ENCODE measurements around the gene OLIG2. TPM values are rescaled to one million over a fixed set of nuclear protein-coding genes. Genes with fewer than 3 reads are reported as not detected.

The OLIG2 gene
- total and polyA plus RNA-seq, 2 of the 4 experiments (the other 2 are of a cell fraction) = not detected

- TF ChIP-seq, protein P1, sequence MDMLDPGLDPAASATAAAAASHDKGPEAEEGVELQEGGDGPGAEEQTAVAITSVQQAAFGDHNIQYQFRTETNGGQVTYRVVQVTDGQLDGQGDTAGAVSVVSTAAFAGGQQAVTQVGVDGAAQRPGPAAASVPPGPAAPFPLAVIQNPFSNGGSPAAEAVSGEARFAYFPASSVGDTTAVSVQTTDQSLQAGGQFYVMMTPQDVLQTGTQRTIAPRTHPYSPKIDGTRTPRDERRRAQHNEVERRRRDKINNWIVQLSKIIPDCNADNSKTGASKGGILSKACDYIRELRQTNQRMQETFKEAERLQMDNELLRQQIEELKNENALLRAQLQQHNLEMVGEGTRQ (IDR thresholded peaks at IDR 0.05; ENCODE audit: low read depth, low read length) = no peak
- TF ChIP-seq POLR2A (IDR thresholded peaks at IDR 0.05; ENCODE audit: low read depth, low read length) = no peak
Observed at GRCh38 chr21:33025489-33026442, at the start of gene OLIG2 (continued).

GRCh38 chr21:32976791-32977190, 48.9 kb upstream of the OLIG2 start:
- ChIA-PET POLR2A (ENCODE audit: unreplicated experiment) (no interaction called here), CTCF (interaction anchor here (0.6 kb wide), 1 partner anchor 249 kb away, joined by 3 read pairs; no protein-coding TSS in a partner anchor)
- no peak overlapping the region for H2AK5ac ChIP-seq (ENCODE audit: low read depth, low read length)
- H3K4me1 ChIP-seq (ENCODE audit: control insufficient read depth, insufficient read depth, low read length) = no peaks in the 10 kb centered on the region
- H3K4me2 ChIP-seq (ENCODE audit: low read depth, low read length) = no peak overlapping the region
- no peak overlapping the region for H4K8ac ChIP-seq (ENCODE audit: low read depth in 2 of 2, low read length in 2 of 2)
- WGBS, 2 experiments (ENCODE audit: extremely low coverage in 2 of 2, insufficient read length in 1 of 2) = no CpG with 5 or more reads among the region's 3 CpGs
- dilution Hi-C loops (cut with HindIII; ENCODE audit: low sequenced_read_pairs, unreplicated experiment) = no loop called here
- no peak overlapping the region for H3K56ac ChIP-seq (ENCODE audit: extremely low read depth, insufficient read depth, low read length)
- no peak overlapping the region for H2AFZ ChIP-seq (replicated peaks; ENCODE audit: low read length, poor library complexity)
- in situ Hi-C loops (cut with MboI; ENCODE audit: low sequenced_read_pairs) = loop anchor here (25.0 kb wide), 1 partner anchor 486 kb away; no protein-coding TSS in a partner anchor
- H2AK9ac ChIP-seq (replicated peaks; ENCODE audit: low read depth, low read length, poor library complexity) = no peak overlapping the region
- no peaks in the 10 kb centered on the region for H3K9me1 ChIP-seq (ENCODE audit: insufficient read depth, low read length)
- no peak overlapping the region for H3K9ac ChIP-seq (ENCODE audit: low read depth, low read length)
- no peak overlapping the region for H2BK5ac ChIP-seq (ENCODE audit: low read depth, low read length, poor library complexity, severe bottlenecking)
- H3K9me3 ChIP-seq (ENCODE audit: control insufficient read depth, insufficient read depth, low read length) = no peaks in the 10 kb centered on the region
- no peaks in the 10 kb centered on the region for H3K36me3 ChIP-seq (ENCODE audit: control insufficient read depth, insufficient read depth, low read length)
- peaks cover 19% of the 10 kb centered on the region for H3K27me3 ChIP-seq (ENCODE audit: control insufficient read depth, insufficient read depth, low read length)
- no peak overlapping the region for H4K91ac ChIP-seq (ENCODE audit: insufficient read depth, low read depth, low read length)
- DNase-seq (no peak), ATAC-seq (ENCODE audit: low read depth) (no peak)
- no peak overlapping the region for H3K23ac ChIP-seq (ENCODE audit: low read depth, low read length)
- intact Hi-C loops (cut with micrococcal nuclease) = no loop called here
- no peak overlapping the region for H3K4me3 ChIP-seq (ENCODE audit: insufficient read depth, low read depth, low read length)
- no peak overlapping the region for H2BK120ac ChIP-seq (ENCODE audit: low read depth, low read length)
- no peak overlapping the region for H3K18ac ChIP-seq (ENCODE audit: low read depth, low read length)
- no peak overlapping the region for H3K14ac ChIP-seq (replicated peaks; ENCODE audit: low read depth, low read length)
- BruUV-seq (replicated peaks) = no TSS peak
- no peaks in the 10 kb centered on the region for H3K79me1 ChIP-seq (ENCODE audit: low read depth in 1 of 2, low read length in 2 of 2)
- H3K27ac ChIP-seq (ENCODE audit: insufficient read depth, low read length) = no peak overlapping the region
- H3K4ac ChIP-seq (ENCODE audit: low read depth, low read length) = no peak overlapping the region
- no peak overlapping the region for H4K5ac ChIP-seq (ENCODE audit: low read depth, low read length)
- H4K20me1 ChIP-seq (ENCODE audit: insufficient read depth, low read length) = no peaks in the 10 kb centered on the region
- H2BK20ac ChIP-seq (ENCODE audit: low read depth, low read length) = no peak overlapping the region
- H2BK15ac ChIP-seq (ENCODE audit: low read depth, low read length) = no peak overlapping the region
- TF ChIP-seq, protein P2, sequence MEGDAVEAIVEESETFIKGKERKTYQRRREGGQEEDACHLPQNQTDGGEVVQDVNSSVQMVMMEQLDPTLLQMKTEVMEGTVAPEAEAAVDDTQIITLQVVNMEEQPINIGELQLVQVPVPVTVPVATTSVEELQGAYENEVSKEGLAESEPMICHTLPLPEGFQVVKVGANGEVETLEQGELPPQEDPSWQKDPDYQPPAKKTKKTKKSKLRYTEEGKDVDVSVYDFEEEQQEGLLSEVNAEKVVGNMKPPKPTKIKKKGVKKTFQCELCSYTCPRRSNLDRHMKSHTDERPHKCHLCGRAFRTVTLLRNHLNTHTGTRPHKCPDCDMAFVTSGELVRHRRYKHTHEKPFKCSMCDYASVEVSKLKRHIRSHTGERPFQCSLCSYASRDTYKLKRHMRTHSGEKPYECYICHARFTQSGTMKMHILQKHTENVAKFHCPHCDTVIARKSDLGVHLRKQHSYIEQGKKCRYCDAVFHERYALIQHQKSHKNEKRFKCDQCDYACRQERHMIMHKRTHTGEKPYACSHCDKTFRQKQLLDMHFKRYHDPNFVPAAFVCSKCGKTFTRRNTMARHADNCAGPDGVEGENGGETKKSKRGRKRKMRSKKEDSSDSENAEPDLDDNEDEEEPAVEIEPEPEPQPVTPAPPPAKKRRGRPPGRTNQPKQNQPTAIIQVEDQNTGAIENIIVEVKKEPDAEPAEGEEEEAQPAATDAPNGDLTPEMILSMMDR (conservative IDR thresholded peaks at IDR 0.05; ENCODE audit: low read depth, low read length) = no peak
- TF ChIP-seq SMC3 (IDR thresholded peaks at IDR 0.05; ENCODE audit: low read depth, low read length) = no peak
- TF ChIP-seq POLR2A (IDR thresholded peaks at IDR 0.05; ENCODE audit: low read depth, low read length) = no peak
- TF ChIP-seq CEBPB (IDR thresholded peaks at IDR 0.05; ENCODE audit: low read depth, low read length) = no peak
- no peak for TF ChIP-seq FOS (IDR thresholded peaks at IDR 0.05; ENCODE audit: low read depth, low read length)
- TF ChIP-seq MXI1 (IDR thresholded peaks at IDR 0.05; ENCODE audit: borderline replicate concordance, low read depth, low read length) = no peak
- TF ChIP-seq RAD21 (IDR thresholded peaks at IDR 0.05; ENCODE audit: low read length) = no peak
- no peak for TF ChIP-seq NFE2L2 (IDR thresholded peaks at IDR 0.05; ENCODE audit: low read depth, low read length)
- no peak for TF ChIP-seq MAFK (IDR thresholded peaks at IDR 0.05; ENCODE audit: low read depth, low read length)
- TF ChIP-seq RFX5 (IDR thresholded peaks at IDR 0.05; ENCODE audit: low read depth, low read length) = no peak
- TF ChIP-seq MAZ (IDR thresholded peaks at IDR 0.05; ENCODE audit: borderline replicate concordance, low read depth, low read length) = no peak
- no peak for TF ChIP-seq CHD1 (IDR thresholded peaks at IDR 0.05; ENCODE audit: low read depth, low read length)
